MM.1S (cell line): ENCODE results near the gene ROR2.

Source experiments
- DNase-seq: peaks from one replicate; pipeline ENCODE4 v3.0.0-alpha.2; 2015
- H2AFZ ChIP-seq: fragments of 300-600 bp; sonication (generic); 2 replicates; pipeline ENCODE4 v1.6.0; 2016; ENCODE audit warnings: antibody characterized with exemption, low read length
- H3F3A ChIP-seq: fragments of 300-600 bp; sonication (generic); 2 replicates; pipeline ENCODE4 v1.6.1; 2016; ENCODE audit warnings: mild to moderate bottlenecking, antibody characterized with exemption, low read length, moderate library complexity, mixed read lengths; ENCODE audit not compliant: insufficient read depth
- H3K27ac ChIP-seq: fragments of 300-600 bp; sonication (generic); 2 replicates; pipeline ENCODE4 v1.5.1; 2016; ENCODE audit warnings: mild to moderate bottlenecking, low read length
- H3K27me3 ChIP-seq: fragments of 300-600 bp; sonication (generic); replicated peaks from 2 replicates; pipeline ENCODE4 v1.6.0; 2016; ENCODE audit warnings: low read length; ENCODE audit not compliant: insufficient read depth
- H3K36me3 ChIP-seq: fragments of 300-600 bp; sonication (generic); replicated peaks from 2 replicates; pipeline ENCODE4 v1.6.1; 2016; ENCODE audit warnings: mild to moderate bottlenecking, low read length, mixed read lengths; ENCODE audit not compliant: insufficient read depth
- H3K4me1 ChIP-seq: fragments of 300-600 bp; sonication (generic); 2 replicates; pipeline ENCODE4 v1.6.1; 2016; ENCODE audit warnings: low read length, mixed read lengths
- H3K4me2 ChIP-seq: fragments of 300-600 bp; sonication (generic); 2 replicates; pipeline ENCODE4 v1.6.0; 2016; ENCODE audit warnings: low read depth, low read length
- H3K4me3 ChIP-seq: fragments of 300-600 bp; sonication (generic); 2 replicates; pipeline ENCODE4 v1.5.1; 2016; ENCODE audit warnings: low read length, mixed read lengths
- H3K79me2 ChIP-seq: fragments of 300-600 bp; sonication (generic); 2 replicates; pipeline ENCODE4 v1.6.1; 2016; ENCODE audit warnings: mixed run types, low read length, mixed read lengths
- H3K9ac ChIP-seq: fragments of 300-600 bp; sonication (generic); 2 replicates; pipeline ENCODE4 v1.6.1; 2016; ENCODE audit warnings: low read length, mixed read lengths
- H3K9me2 ChIP-seq: fragments of 300-600 bp; sonication (generic); replicated peaks from 2 replicates; pipeline ENCODE4 v1.6.1; 2016; ENCODE audit warnings: mild to moderate bottlenecking, low read length, mixed read lengths; ENCODE audit not compliant: insufficient read depth
- H3K9me3 ChIP-seq: fragments of 300-600 bp; sonication (generic); replicated peaks from 2 replicates; pipeline ENCODE4 v1.6.1; 2016; ENCODE audit warnings: mild to moderate bottlenecking, low read length, mixed read lengths; ENCODE audit not compliant: insufficient read depth
- H4K20me1 ChIP-seq: fragments of 300-600 bp; sonication (generic); 2 replicates; pipeline ENCODE4 v1.6.1; 2016; ENCODE audit warnings: mild to moderate bottlenecking, low read length, moderate library complexity, mixed read lengths; ENCODE audit not compliant: insufficient read depth
- CTCF ChIP-seq: fragments of 300-600 bp; sonication (generic); IDR thresholded peaks from 2 replicates; pipeline ENCODE4 v1.5.1; 2016; ENCODE audit warnings: antibody characterized with exemption, low read length, mixed read lengths
- EZH2 ChIP-seq: fragments of 300-600 bp; sonication (generic); optimal IDR thresholded peaks from 2 replicates; pipeline ENCODE3; 2017; ENCODE audit warnings: low read depth, mild to moderate bottlenecking, antibody characterized with exemption, low read length, mixed read lengths
- EZH2phosphoT487 ChIP-seq: fragments of 300-600 bp; sonication (generic); IDR thresholded peaks from 2 replicates; pipeline ENCODE4 v1.6.1; 2018; ENCODE audit warnings: antibody characterized with exemption, low read length

The ROR2 gene

GRCh38 chr9:91560301-91560700 is 389.7 kb downstream of the ROR2 start:
- H3K4me1 ChIP-seq = no peaks in the 10 kb centered on the region
- DNase-seq = no peak
- H3K4me3 ChIP-seq = no peak overlapping the region
- H3K9ac ChIP-seq = no peak overlapping the region
- no peaks in the 10 kb centered on the region for H3K27me3 ChIP-seq
- H4K20me1 ChIP-seq = no peaks in the 10 kb centered on the region
- H3K9me2 ChIP-seq = no peaks in the 10 kb centered on the region
- TF ChIP-seq EZH2 = no peak
- no peak for TF ChIP-seq CTCF
- H3K27ac ChIP-seq = no peak overlapping the region
- no peaks in the 10 kb centered on the region for H3K79me2 ChIP-seq
- no peak overlapping the region for H2AFZ ChIP-seq
- no peaks in the 10 kb centered on the region for H3K9me3 ChIP-seq
- no peak overlapping the region for H3K4me2 ChIP-seq
- no peaks in the 10 kb centered on the region for H3F3A ChIP-seq
- no peaks in the 10 kb centered on the region for H3K36me3 ChIP-seq

GRCh38 chr9:91558879-91559278 is 391.1 kb downstream of the ROR2 start:
- Histone ChIP-seq H3K27me3 (no peaks in the 10 kb centered on the region), H3K27ac (no peak overlapping the region), H3F3A (no peaks in the 10 kb centered on the region), H3K9ac (no peak overlapping the region), H3K4me1 (no peaks in the 10 kb centered on the region), H3K4me2 (no peak overlapping the region), H3K36me3 (no peaks in the 10 kb centered on the region), H3K4me3 (no peak overlapping the region), H3K9me3 (no peaks in the 10 kb centered on the region), H3K79me2 (no peaks in the 10 kb centered on the region), H4K20me1 (no peaks in the 10 kb centered on the region), H3K9me2 (no peaks in the 10 kb centered on the region), H2AFZ (no peak overlapping the region)
- TF ChIP-seq CTCF = no peak
- TF ChIP-seq EZH2phosphoT487 = no peak
- no peak for TF ChIP-seq EZH2
- no peak for DNase-seq

- Histone ChIP-seq H4K20me1 (no peaks in the 10 kb centered on the region), H3K9me2 (no peaks in the 10 kb centered on the region), H3K27ac (no peak overlapping the region), H2AFZ (no peak overlapping the region), H3K9ac (no peak overlapping the region), H3K4me2 (no peak overlapping the region), H3K4me1 (no peaks in the 10 kb centered on the region), H3K79me2 (no peaks in the 10 kb centered on the region), H3K4me3 (no peak overlapping the region), H3K9me3 (no peaks in the 10 kb centered on the region), H3K27me3 (no peaks in the 10 kb centered on the region), H3F3A (no peaks in the 10 kb centered on the region), H3K36me3 (no peaks in the 10 kb centered on the region)
- TF ChIP-seq EZH2 (no peak), CTCF (no peak), EZH2phosphoT487 (no peak)
- no peak for DNase-seq
These were observed 391.6 kb downstream of the ROR2 start for GRCh38 chr9:91558395-91558794.

- no peaks in the 10 kb centered on the region for H3K36me3 ChIP-seq
- H3F3A ChIP-seq = no peaks in the 10 kb centered on the region
- TF ChIP-seq EZH2 = no peak
- TF ChIP-seq CTCF = no peak
- TF ChIP-seq EZH2phosphoT487 = no peak
These were observed 392.7 kb downstream of the ROR2 start for GRCh38 chr9:91557327-91557726.

More at GRCh38 chr9:91557327-91557726, 392.7 kb downstream of the ROR2 start:
- Histone ChIP-seq H3K4me1 (no peaks in the 10 kb centered on the region), H3K27ac (no peak overlapping the region), H3K9me2 (no peaks in the 10 kb centered on the region), H2AFZ (no peak overlapping the region), H3K9ac (no peak overlapping the region), H3K4me2 (no peak overlapping the region), H3K27me3 (no peaks in the 10 kb centered on the region), H4K20me1 (no peaks in the 10 kb centered on the region), H3K4me3 (no peak overlapping the region), H3K79me2 (no peaks in the 10 kb centered on the region), H3K9me3 (no peaks in the 10 kb centered on the region)
- no peak for DNase-seq
